ENCODE results near the gene TPM2.

Gene TPM2

GRCh38 chr9:35689542-35690293 is at the start of gene TPM2:
Gene TPM2, minus strand, starts transcription at chr9:35689925. Its CDS starts 108 bp downstream, at chr9:35689817.
- DNase-seq = no peak

- no peak for DNase-seq
These were observed 49.2 kb upstream of the TPM2 start for GRCh38 chr9:35738924-35739323.

GRCh38 chr9:35738186-35738585 is 48.5 kb upstream of the TPM2 start:
- no peak for DNase-seq

GRCh38 chr9:35737143-35737542 is 47.4 kb upstream of the TPM2 start:
- no peak for DNase-seq

- DNase-seq = peak; percentile 66
These were observed 46.5 kb upstream of the TPM2 start for GRCh38 chr9:35736201-35736633.

GRCh38 chr9:35734096-35734495 is 44.4 kb upstream of the TPM2 start:
- no peak for DNase-seq

GRCh38 chr9:35732800-35733541 is 43.2 kb upstream of the TPM2 start:
- no peak for DNase-seq

GRCh38 chr9:35732185-35732799 is 42.6 kb upstream of the TPM2 start, which contains the start of the genes CREB3 and TLN1:
Gene CREB3, plus strand, starts transcription at chr9:35732666. Its CDS starts 107 bp downstream, at chr9:35732773.
Gene TLN1, minus strand, starts transcription at chr9:35732195. Its CDS starts 6,501 bp downstream, at chr9:35725694.
- DNase-seq = peak; percentile 98

- no peak for DNase-seq
These were observed 41.9 kb upstream of the TPM2 start for GRCh38 chr9:35731415-35732184.

- DNase-seq = no peak
These were observed 40.7 kb upstream of the TPM2 start for GRCh38 chr9:35730486-35730854.

- peak; percentile 43 for DNase-seq
These were observed 40.2 kb upstream of the TPM2 start for GRCh38 chr9:35729700-35730485.

- no peak for DNase-seq
These were observed 39.4 kb upstream of the TPM2 start for GRCh38 chr9:35729101-35729500.

- DNase-seq = peak; percentile 70
These were observed 38.6 kb upstream of the TPM2 start for GRCh38 chr9:35728041-35728971.

GRCh38 chr9:35727676-35728040 is 37.9 kb upstream of the TPM2 start:
- no peak for DNase-seq

GRCh38 chr9:35726931-35727330 is 37.2 kb upstream of the TPM2 start:
- DNase-seq = peak; percentile 66

- no peak for DNase-seq
These were observed 35.6 kb upstream of the TPM2 start for GRCh38 chr9:35725362-35725761.

- no peak for DNase-seq
These were observed 34.2 kb upstream of the TPM2 start for GRCh38 chr9:35723908-35724307.

- no peak for DNase-seq
These were observed 33.7 kb upstream of the TPM2 start for GRCh38 chr9:35723426-35723825.

- no peak for DNase-seq
These were observed 29.8 kb upstream of the TPM2 start for GRCh38 chr9:35719546-35719945.

GRCh38 chr9:35718721-35719511 is 29.2 kb upstream of the TPM2 start:
- no peak for DNase-seq

Data from GDM1 (cell line).